ENCODE results near the gene ABCA12. TPM values are rescaled to one million over a fixed set of nuclear protein-coding genes. Genes with fewer than 3 reads are reported as not detected.

ABCA12 gene
- total RNA-seq, 1 experiment from 2014 or later: 1.3 TPM

- Histone ChIP-seq H3K4me3 (replicated peaks in 1 of 2; ENCODE audit: low read depth in 1 of 2, low read length in 2 of 2) (no peak overlapping the region), H4K20me1 (ENCODE audit: insufficient read depth) (no peaks in the 10 kb centered on the region), H2AFZ (ENCODE audit: low read depth, low read length, poor library complexity, severe bottlenecking) (peak overlapping the region; percentile 22), H3K4me2 (ENCODE audit: low read length) (peak overlapping the region; percentile 32), H3K9me2 (ENCODE audit: insufficient read depth) (no peaks in the 10 kb centered on the region), H3K27ac (ENCODE audit: low read depth, low read length) (no peak overlapping the region), H3K36me3 (ENCODE audit: control insufficient read depth in 1 of 2, insufficient read depth in 2 of 2, low read length in 2 of 2) (no peaks in the 10 kb centered on the region), H3K79me2 (ENCODE audit: insufficient read depth, low read length) (no peaks in the 10 kb centered on the region), H3K9ac (ENCODE audit: low read length) (no peak overlapping the region), H3K27me3 (ENCODE audit: insufficient read depth, low read length) (no peaks in the 10 kb centered on the region), H3K4me1 (ENCODE audit: control insufficient read depth in 1 of 2, insufficient read depth in 2 of 2, low read length in 2 of 2) (peaks cover 0 to 10% of the 10 kb centered on the region in 2 experiments; a peak in 2 of 4 replicates), H3K9me3 (ENCODE audit: control insufficient read depth in 1 of 2, insufficient read depth in 1 of 2, low read depth in 1 of 2, low read length in 2 of 2) (no peaks in the 10 kb centered on the region)
- no peak for DNase-seq (ENCODE audit: low read depth, low spot score)
- RAD21 ChIA-PET (ENCODE audit: low non-redundant PET in 1 of 2, low total read pairs in 2 of 2, uncharacterized antibody in 2 of 2, unreplicated experiment in 2 of 2): no interaction called here
- intact Hi-C loops (cut with micrococcal nuclease): no loop called here
- CTCF ChIA-PET: interaction anchor here (1.1 to 1.7 kb wide), 2 partner anchors 712 to 806 kb away, joined by 3 to 4 read pairs; no protein-coding TSS in a partner anchor
- POLR2A ChIA-PET: no interaction called here
- TF ChIP-seq ZFX (IDR thresholded peaks at IDR 0.05) (no peak), FOSL1 (IDR thresholded peaks at IDR 0.05; ENCODE audit: low read depth) (0 out of 2 replicates have a peak, but pooled peaks have one; percentile 11), TCF7L2 (IDR thresholded peaks at IDR 0.05; ENCODE audit: borderline replicate concordance, extremely low read depth, insufficient read depth, insufficient read length) (no peak), ZNF274 (IDR thresholded peaks at IDR 0.05; ENCODE audit: low read depth, low read length) (no peak)
- ATAC-seq: peak; percentile 30; the same call in 1 of the 2 replicates
- BruUV-seq (replicated peaks): no TSS peak
Measured at GRCh38 chr2:215022418-215022817, 116.0 kb downstream of the ABCA12 start.

DNA sequence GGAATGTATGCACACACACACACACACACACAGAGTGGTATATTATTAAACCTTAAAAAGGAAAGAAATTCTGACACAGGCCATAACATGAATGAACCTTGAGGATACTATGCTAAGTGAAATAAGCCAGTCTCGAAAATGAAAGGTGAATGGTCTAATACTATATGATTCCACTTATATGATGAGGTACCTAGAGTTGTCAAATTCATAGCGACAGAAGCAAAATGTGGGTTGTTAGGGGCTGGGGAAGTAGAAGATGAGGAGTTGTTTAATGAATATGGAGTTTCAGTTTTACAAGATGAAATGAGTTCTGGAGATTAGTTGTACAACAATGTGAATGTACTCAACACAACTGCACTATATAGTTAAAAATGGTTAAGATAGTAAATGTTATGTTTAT is 118.1 kb downstream of the ABCA12 start:
- Histone ChIP-seq H4K20me1 (ENCODE audit: insufficient read depth) (no peaks in the 10 kb centered on the region), H3K9ac (ENCODE audit: low read length) (no peak overlapping the region), H3K27me3 (ENCODE audit: insufficient read depth, low read length) (no peaks in the 10 kb centered on the region), H3K27ac (ENCODE audit: low read depth, low read length) (no peak overlapping the region), H3K79me2 (ENCODE audit: insufficient read depth, low read length) (no peaks in the 10 kb centered on the region), H3K9me3 (ENCODE audit: control insufficient read depth in 1 of 2, insufficient read depth in 1 of 2, low read depth in 1 of 2, low read length in 2 of 2) (no peaks in the 10 kb centered on the region), H3K4me1 (ENCODE audit: control insufficient read depth in 1 of 2, insufficient read depth in 2 of 2, low read length in 2 of 2) (peaks cover 0 to 10% of the 10 kb centered on the region in 2 experiments; a peak in 2 of 4 replicates), H3K4me3 (replicated peaks in 1 of 2; ENCODE audit: low read depth in 1 of 2, low read length in 2 of 2) (no peak overlapping the region), H2AFZ (ENCODE audit: low read depth, low read length, poor library complexity, severe bottlenecking) (no peak overlapping the region), H3K9me2 (ENCODE audit: insufficient read depth) (no peaks in the 10 kb centered on the region), H3K36me3 (ENCODE audit: control insufficient read depth in 1 of 2, insufficient read depth in 2 of 2, low read length in 2 of 2) (no peaks in the 10 kb centered on the region), H3K4me2 (ENCODE audit: low read length) (no peak overlapping the region)
- BruUV-seq (replicated peaks): no TSS peak
- TF ChIP-seq RAD21 (IDR thresholded peaks at IDR 0.05; ENCODE audit: low read depth) (no peak), SP1 (IDR thresholded peaks at IDR 0.05; ENCODE audit: low read depth) (no peak), TCF7L2 (IDR thresholded peaks at IDR 0.05; ENCODE audit: borderline replicate concordance, extremely low read depth, insufficient read depth, insufficient read length) (no peak), ATF3 (IDR thresholded peaks at IDR 0.05) (no peak), ZFX (IDR thresholded peaks at IDR 0.05) (no peak), REST (IDR thresholded peaks at IDR 0.05; ENCODE audit: low read depth) (no peak), JUND (IDR thresholded peaks at IDR 0.05) (no peak), ELF1 (IDR thresholded peaks at IDR 0.05; ENCODE audit: borderline replicate concordance, low read depth) (no peak)
- TF ChIP-seq, protein P1, sequence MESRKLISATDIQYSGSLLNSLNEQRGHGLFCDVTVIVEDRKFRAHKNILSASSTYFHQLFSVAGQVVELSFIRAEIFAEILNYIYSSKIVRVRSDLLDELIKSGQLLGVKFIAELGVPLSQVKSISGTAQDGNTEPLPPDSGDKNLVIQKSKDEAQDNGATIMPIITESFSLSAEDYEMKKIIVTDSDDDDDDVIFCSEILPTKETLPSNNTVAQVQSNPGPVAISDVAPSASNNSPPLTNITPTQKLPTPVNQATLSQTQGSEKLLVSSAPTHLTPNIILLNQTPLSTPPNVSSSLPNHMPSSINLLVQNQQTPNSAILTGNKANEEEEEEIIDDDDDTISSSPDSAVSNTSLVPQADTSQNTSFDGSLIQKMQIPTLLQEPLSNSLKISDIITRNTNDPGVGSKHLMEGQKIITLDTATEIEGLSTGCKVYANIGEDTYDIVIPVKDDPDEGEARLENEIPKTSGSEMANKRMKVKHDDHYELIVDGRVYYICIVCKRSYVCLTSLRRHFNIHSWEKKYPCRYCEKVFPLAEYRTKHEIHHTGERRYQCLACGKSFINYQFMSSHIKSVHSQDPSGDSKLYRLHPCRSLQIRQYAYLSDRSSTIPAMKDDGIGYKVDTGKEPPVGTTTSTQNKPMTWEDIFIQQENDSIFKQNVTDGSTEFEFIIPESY (IDR thresholded peaks at IDR 0.05; ENCODE audit: extremely low read depth, insufficient replicate concordance, low read length): no peak
- no peak for ATAC-seq
- intact Hi-C loops (cut with micrococcal nuclease): no loop called here
- ChIA-PET POLR2A (no interaction called here), CTCF (no interaction called here), RAD21 (ENCODE audit: low non-redundant PET in 1 of 2, low total read pairs in 2 of 2, uncharacterized antibody in 2 of 2, unreplicated experiment in 2 of 2) (no interaction called here)
- no peak for DNase-seq (ENCODE audit: low read depth, low spot score)

All from HCT116 (cell line).